Measurements from ENCODE around the gene KDM7A. TPM values are rescaled to one million over a fixed set of nuclear protein-coding genes. Genes with fewer than 3 reads are reported as not detected.

Gene KDM7A
- total and polyA plus RNA-seq, 2 of the 8 experiments (the other 6 are each of a cell fraction or from before 2014, with no cell fraction given) = 2.2 to 12.5 TPM

- no peak overlapping the region for H3K14ac ChIP-seq (ENCODE audit: insufficient read length)
- no peak overlapping the region for H2BK5ac ChIP-seq (ENCODE audit: low read depth, low read length)
- no peak overlapping the region for H2BK20ac ChIP-seq (ENCODE audit: low read length)
- H3K23ac ChIP-seq (ENCODE audit: insufficient read length) = no peak overlapping the region
- no peaks in the 10 kb centered on the region for H3K27me3 ChIP-seq (replicated peaks in 1 of 4; ENCODE audit: control insufficient read depth in 3 of 4, extremely low read depth in 1 of 4, insufficient read depth in 3 of 4, low read length in 3 of 4)
- H3K18ac ChIP-seq (ENCODE audit: extremely low read depth, low read length) = no peak overlapping the region
- H3K4me3 ChIP-seq (ENCODE audit: extremely low read depth in 1 of 4, insufficient read depth in 2 of 4, low read depth in 3 of 4, low read length in 4 of 4) = no peak overlapping the region
- POLR2A ChIA-PET (ENCODE audit: partially characterized antibody) = interaction anchor here (0.7 kb wide), 1 partner anchor 250 kb away, joined by 3 read pairs; no protein-coding TSS in a partner anchor
- no peak overlapping the region for H3K27ac ChIP-seq (ENCODE audit: low read depth, low read length)
- H2BK12ac ChIP-seq (ENCODE audit: low read depth, low read length) = no peak overlapping the region
- peak in 1 of 2 experiments; percentile 11 for DNase-seq (ENCODE audit: low read depth in 1 of 2, low spot score in 2 of 2)
- CTCF ChIA-PET (ENCODE audit: partially characterized antibody) = no interaction called here
- FAIRE-seq = no peak
- no peak overlapping the region for H4K8ac ChIP-seq (ENCODE audit: extremely low read depth, insufficient read depth, low read length)
- H3K56ac ChIP-seq (replicated peaks; ENCODE audit: insufficient read length, low read depth, low read length) = no peak overlapping the region
- no peak overlapping the region for H4K5ac ChIP-seq (ENCODE audit: insufficient read length, low read depth, low read length)
- no peak overlapping the region for H2AFZ ChIP-seq (ENCODE audit: low read length)
- no peaks in the 10 kb centered on the region for H3K23me2 ChIP-seq (ENCODE audit: low read depth, low read length)
- 88% methylated on average over 3 of the region's 3 CpGs; no CpG with 5 or more reads in 1 of the 2 experiments for WGBS, 2 experiments (ENCODE audit: extremely low coverage in 1 of 2, insufficient coverage in 1 of 2, insufficient read length in 1 of 2, insufficient replicate concordance in 2 of 2, low coverage in 1 of 2, low lambda C conversion rate in 2 of 2, missing lambda C conversion rate in 1 of 2)
- no peaks in the 10 kb centered on the region for H3K79me1 ChIP-seq (ENCODE audit: low read depth, low read length)
- no peak overlapping the region for H3K9ac ChIP-seq (replicated peaks in 1 of 4; ENCODE audit: extremely low read depth in 1 of 4, low read depth in 3 of 4, low read length in 3 of 4)
- peaks cover 0 to 2% of the 10 kb centered on the region in 2 experiments for H4K20me1 ChIP-seq (replicated peaks in 1 of 2; ENCODE audit: control insufficient read depth in 1 of 2, insufficient read depth in 2 of 2, low read length in 2 of 2)
- no peak overlapping the region for H4K91ac ChIP-seq (replicated peaks; ENCODE audit: insufficient read length, low read length)
- no peak overlapping the region for H2AK5ac ChIP-seq (ENCODE audit: low read depth, low read length)
- no peaks in the 10 kb centered on the region for H3K36me3 ChIP-seq (ENCODE audit: control insufficient read depth in 2 of 4, insufficient read depth in 4 of 4, low read length in 3 of 4)
- no peaks in the 10 kb centered on the region for H3K79me2 ChIP-seq (ENCODE audit: control insufficient read depth in 1 of 2, insufficient read depth in 2 of 2, low read length in 2 of 2)
- no peak overlapping the region for H3K4me2 ChIP-seq (ENCODE audit: insufficient read depth in 1 of 2, low read depth in 2 of 2, low read length in 2 of 2)
- H2BK120ac ChIP-seq (replicated peaks; ENCODE audit: low read depth, low read length) = no peak overlapping the region
- H3K9me3 ChIP-seq (ENCODE audit: insufficient read depth in 2 of 2, low read depth in 1 of 2, low read length in 1 of 2) = no peaks in the 10 kb centered on the region
- H3K4me1 ChIP-seq (replicated peaks in 1 of 4; ENCODE audit: control insufficient read depth in 3 of 4, insufficient read depth in 4 of 4, low read length in 3 of 4) = no peaks in the 10 kb centered on the region
- TF ChIP-seq RFX5 (IDR thresholded peaks at IDR 0.05; ENCODE audit: borderline replicate concordance, low read depth, low read length) = no peak
- no peak for TF ChIP-seq CTCF (IDR thresholded peaks at IDR 0.05; ENCODE audit: control extremely low read depth in 1 of 3, insufficient read depth in 1 of 3, low read depth in 1 of 3, low read length in 3 of 3)
- TF ChIP-seq ZNF274 (IDR thresholded peaks at IDR 0.05; ENCODE audit: borderline replicate concordance, extremely low read depth, low read length) = no peak
- no peak for TF ChIP-seq SIN3A (conservative IDR thresholded peaks at IDR 0.05 in 1 of 2, IDR thresholded peaks at IDR 0.05 in 1 of 2; ENCODE audit: low read depth in 1 of 2, low read length in 2 of 2)
- TF ChIP-seq TEAD4 (IDR thresholded peaks at IDR 0.05; ENCODE audit: low read depth, low read length) = no peak
- H3K4ac ChIP-seq (replicated peaks; ENCODE audit: insufficient read length, low read depth, low read length) = no peak overlapping the region
- H2BK15ac ChIP-seq (ENCODE audit: low read length) = no peak overlapping the region
Measured at GRCh38 chr7:140053812-140054539, 122.8 kb downstream of the KDM7A start.
